Hepatocyte (in vitro differentiated cells): ENCODE results near the gene ILF3.

Experiments
- EZH2 ChIP-seq: fragments of 200-600 bp; sonication (generic); IDR thresholded peaks from 2 replicates; pipeline ENCODE4 v1.6.1; 2016; ENCODE audit warnings: antibody characterized with exemption, mild to moderate bottlenecking, borderline replicate concordance
- EZH2phosphoT487 ChIP-seq: fragments of 200-600 bp; sonication (generic); IDR thresholded peaks from one replicate; pipeline ENCODE4 v1.6.1; 2018; ENCODE audit warnings: antibody characterized with exemption, mild to moderate bottlenecking, low read depth, moderate library complexity; ENCODE audit not compliant: unreplicated experiment, severe bottlenecking
- TF ChIP-seq, protein P1 (sequence below): fragments of 200-600 bp; sonication (generic); IDR thresholded peaks from 2 replicates; pipeline ENCODE4 v1.5.1; 2016; ENCODE audit warnings: antibody characterized with exemption, mild to moderate bottlenecking; ENCODE audit not compliant: poor library complexity

GRCh38 chr19:10612499-10613119 lies 41.5 kb upstream of the ILF3 start:
- TF ChIP-seq, protein P1, sequence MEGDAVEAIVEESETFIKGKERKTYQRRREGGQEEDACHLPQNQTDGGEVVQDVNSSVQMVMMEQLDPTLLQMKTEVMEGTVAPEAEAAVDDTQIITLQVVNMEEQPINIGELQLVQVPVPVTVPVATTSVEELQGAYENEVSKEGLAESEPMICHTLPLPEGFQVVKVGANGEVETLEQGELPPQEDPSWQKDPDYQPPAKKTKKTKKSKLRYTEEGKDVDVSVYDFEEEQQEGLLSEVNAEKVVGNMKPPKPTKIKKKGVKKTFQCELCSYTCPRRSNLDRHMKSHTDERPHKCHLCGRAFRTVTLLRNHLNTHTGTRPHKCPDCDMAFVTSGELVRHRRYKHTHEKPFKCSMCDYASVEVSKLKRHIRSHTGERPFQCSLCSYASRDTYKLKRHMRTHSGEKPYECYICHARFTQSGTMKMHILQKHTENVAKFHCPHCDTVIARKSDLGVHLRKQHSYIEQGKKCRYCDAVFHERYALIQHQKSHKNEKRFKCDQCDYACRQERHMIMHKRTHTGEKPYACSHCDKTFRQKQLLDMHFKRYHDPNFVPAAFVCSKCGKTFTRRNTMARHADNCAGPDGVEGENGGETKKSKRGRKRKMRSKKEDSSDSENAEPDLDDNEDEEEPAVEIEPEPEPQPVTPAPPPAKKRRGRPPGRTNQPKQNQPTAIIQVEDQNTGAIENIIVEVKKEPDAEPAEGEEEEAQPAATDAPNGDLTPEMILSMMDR, result no peak
- TF ChIP-seq EZH2 (no peak), EZH2phosphoT487 (no peak)
